ENCODE measurements around the gene TWIST1. TPM values are rescaled to one million over a fixed set of nuclear protein-coding genes. Genes with fewer than 3 reads are reported as not detected.
A peak's percentile ranks its signal among the peaks of the same experiment; 100 is the strongest.

The TWIST1 gene
- total RNA-seq, 1 donor, result 16.4 TPM

DNA sequence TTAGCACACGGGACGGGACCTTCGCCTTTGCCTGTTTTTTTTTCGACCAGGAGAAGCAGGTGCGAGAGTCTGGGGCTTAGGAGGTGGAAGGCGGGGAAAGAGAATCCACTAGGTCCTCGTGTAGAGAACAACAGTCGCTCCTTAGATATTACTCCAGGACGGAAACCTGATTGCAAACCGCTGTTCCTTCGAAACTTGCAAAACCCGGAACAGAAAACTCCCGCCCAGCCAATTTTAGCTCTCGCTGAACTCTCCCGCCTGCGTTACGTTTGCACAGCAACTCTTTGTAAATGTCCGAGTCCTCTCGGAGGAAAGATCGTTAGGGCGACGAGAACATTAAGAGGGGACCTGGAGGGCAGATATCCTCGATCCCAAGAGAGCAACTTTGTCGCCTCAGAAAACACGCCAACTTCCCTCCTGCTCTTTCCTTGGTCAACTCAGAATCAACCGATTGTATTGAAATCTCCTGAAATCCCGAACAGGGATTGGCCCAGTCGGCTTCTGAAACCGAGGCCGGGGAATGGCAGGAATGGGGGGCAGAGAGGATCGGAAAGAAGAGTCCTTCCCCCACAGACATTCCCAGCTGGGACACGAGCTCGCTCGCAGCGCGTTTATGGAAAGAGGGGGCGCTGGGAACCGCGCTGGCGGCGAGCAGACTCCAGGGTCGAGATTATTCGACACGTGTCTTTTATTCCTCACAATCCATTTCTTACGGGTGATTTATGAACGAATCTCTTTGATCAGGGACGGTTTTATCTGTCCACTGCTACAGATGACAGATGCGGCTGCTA lies 9.9 kb downstream of the TWIST1 start:
- H3K4me3 ChIP-seq (ENCODE audit: low read depth, low read length), result peak overlapping the region; percentile 55
- TF ChIP-seq, protein P1, sequence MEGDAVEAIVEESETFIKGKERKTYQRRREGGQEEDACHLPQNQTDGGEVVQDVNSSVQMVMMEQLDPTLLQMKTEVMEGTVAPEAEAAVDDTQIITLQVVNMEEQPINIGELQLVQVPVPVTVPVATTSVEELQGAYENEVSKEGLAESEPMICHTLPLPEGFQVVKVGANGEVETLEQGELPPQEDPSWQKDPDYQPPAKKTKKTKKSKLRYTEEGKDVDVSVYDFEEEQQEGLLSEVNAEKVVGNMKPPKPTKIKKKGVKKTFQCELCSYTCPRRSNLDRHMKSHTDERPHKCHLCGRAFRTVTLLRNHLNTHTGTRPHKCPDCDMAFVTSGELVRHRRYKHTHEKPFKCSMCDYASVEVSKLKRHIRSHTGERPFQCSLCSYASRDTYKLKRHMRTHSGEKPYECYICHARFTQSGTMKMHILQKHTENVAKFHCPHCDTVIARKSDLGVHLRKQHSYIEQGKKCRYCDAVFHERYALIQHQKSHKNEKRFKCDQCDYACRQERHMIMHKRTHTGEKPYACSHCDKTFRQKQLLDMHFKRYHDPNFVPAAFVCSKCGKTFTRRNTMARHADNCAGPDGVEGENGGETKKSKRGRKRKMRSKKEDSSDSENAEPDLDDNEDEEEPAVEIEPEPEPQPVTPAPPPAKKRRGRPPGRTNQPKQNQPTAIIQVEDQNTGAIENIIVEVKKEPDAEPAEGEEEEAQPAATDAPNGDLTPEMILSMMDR (IDR thresholded peaks at IDR 0.05; ENCODE audit: insufficient read depth, low read depth, low read length), result no peak
- peak; percentile 80 for DNase-seq (ENCODE audit: low read depth)

DNA sequence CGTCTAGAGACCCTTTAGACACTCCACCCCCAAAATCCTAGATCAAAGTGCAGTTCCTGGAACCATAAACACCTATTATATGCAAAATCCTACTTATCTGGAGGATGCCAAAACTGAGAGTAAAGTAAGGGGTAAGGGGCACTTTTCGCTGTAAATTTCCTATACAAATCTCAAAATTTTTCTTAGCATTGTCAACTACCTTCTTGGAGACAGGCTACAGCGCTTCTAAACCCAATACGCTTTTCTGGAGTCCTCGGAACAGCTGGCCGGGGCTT lies 10.4 kb downstream of the TWIST1 start:
- no peak for DNase-seq (ENCODE audit: low read depth)
- H3K4me3 ChIP-seq (ENCODE audit: low read depth, low read length), result peak overlapping the region; percentile 55
- TF ChIP-seq, protein P1 (IDR thresholded peaks at IDR 0.05; ENCODE audit: insufficient read depth, low read depth, low read length), result no peak

DNA sequence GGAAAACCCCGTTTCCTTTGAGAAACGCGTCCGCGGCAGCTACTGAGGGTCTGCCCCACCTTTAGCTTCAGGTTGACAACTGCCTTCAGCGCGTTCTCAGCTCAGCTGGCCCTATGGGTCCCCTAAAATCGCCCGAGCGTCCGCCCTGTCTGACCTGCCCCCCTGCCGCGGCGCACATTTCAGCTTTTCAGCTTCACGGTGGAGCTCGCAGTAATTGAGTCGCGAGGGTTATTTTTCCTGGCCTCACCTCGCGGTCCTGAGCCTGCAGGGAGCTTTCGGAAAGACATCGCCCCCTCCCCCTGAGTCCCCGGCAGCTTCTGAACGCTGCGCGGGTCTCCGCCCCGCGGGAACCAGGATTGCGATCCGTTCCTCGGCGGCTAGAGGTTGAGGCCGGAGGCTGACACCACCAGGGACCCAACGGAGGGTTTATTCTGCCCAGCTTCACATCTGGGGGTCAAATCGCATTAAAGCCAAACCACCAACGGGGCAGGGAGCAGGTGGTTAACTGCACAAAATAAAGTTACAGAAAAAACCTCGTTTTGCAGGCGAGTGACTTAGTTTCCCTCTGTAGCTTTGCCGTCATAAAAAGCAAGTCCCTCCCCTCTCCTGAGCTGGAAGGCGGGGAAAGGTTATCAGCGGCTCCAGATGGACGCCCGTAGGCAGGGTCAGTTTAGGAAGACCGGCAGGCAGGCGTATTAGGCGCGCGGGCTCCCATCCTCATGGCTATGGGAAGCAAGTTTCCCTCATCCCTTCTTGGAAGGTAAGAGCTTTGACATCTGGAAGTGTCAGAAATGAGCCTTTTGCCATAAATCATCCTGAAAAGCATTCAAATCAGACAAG lies 11.0 kb downstream of the TWIST1 start:
- peak overlapping the region; percentile 55 for H3K4me3 ChIP-seq (ENCODE audit: low read depth, low read length)
- TF ChIP-seq, protein P1 (IDR thresholded peaks at IDR 0.05; ENCODE audit: insufficient read depth, low read depth, low read length), result no peak
- DNase-seq (ENCODE audit: low read depth), result peak; percentile 27

DNA sequence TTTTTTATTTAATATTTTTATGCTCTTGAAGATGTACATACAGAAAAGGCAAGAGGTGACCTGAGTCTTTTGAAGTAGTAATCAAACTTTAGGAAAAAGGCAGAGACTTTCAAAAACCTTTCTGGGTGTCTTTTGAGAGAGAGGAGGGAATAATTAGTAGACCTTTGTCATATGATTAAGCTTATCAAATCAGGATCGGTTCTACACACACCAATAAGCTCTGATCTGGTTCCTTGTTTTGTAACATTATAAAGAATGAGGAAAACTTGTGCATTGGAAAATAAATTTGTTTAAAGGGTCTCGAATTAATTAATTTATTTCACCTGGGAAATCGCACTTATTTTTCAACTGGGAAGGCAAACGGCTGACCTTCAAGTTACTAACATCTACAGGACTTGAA lies 11.9 kb downstream of the TWIST1 start:
- DNase-seq (ENCODE audit: low read depth), result no peak
- H3K4me3 ChIP-seq (ENCODE audit: low read depth, low read length), result no peak overlapping the region

DNA sequence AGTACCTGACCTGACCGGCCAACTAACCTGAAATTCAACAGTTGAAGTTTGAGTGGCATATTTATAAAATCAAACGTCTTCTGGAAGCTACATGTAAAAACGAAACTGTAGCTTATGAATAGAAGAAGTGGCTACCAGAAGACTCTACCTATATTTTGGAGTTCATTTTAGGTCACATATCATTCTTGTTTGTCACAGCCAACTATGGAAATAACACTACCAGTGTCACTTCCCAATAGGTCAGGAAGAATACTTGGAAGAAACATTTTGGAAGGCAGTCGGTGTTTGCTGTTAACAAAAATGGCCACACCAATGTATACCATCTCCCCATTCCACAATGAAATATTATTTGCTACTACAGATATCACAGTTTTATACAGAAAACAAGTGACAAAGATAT lies 12.6 kb downstream of the TWIST1 start:
- DNase-seq (ENCODE audit: low read depth), result no peak
- no peak overlapping the region for H3K4me3 ChIP-seq (ENCODE audit: low read depth, low read length)
- TF ChIP-seq, protein P1 (IDR thresholded peaks at IDR 0.05; ENCODE audit: insufficient read depth, low read depth, low read length), result no peak

More for the DNA sequence above, 11.9 kb downstream of the TWIST1 start:
- TF ChIP-seq, protein P1 (IDR thresholded peaks at IDR 0.05; ENCODE audit: insufficient read depth, low read depth, low read length), result no peak

DNA sequence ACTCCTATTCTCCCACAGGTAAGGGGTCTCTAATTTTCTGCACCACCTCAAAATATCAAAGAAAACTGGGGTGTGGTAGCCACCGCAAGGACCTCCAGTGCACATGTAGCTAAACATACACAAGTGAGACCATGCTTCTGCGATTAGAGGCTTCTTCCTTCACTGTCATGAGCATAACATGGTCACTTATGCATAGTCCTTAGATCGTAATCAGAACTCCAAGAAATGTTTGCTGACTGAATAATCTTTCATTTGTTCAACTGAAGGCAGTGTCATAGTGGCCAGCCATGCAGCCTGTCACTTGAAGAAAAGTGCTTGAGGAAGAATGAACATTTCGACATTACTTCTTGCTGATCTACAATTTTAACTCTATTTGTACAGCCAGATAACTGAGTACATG lies 14.6 kb downstream of the TWIST1 start:
- TF ChIP-seq, protein P1 (IDR thresholded peaks at IDR 0.05; ENCODE audit: insufficient read depth, low read depth, low read length), result no peak
- H3K4me3 ChIP-seq (ENCODE audit: low read depth, low read length), result no peak overlapping the region
- no peak for DNase-seq (ENCODE audit: low read depth)

Measured in fibroblast of villous mesenchyme (primary cell).